K562 (cell line): Measurements from ENCODE around the gene ERF. TPM values are rescaled to one million over a fixed set of nuclear protein-coding genes. Genes with fewer than 3 reads are reported as not detected.

Experiments used
- ATAC-seq: fragments of 200-7000 bp; cut with Tn5 transposase; 3 replicates; pipeline ENCODE4 v1.9.1; 2020; ENCODE audit warnings: moderate library complexity
- BruUV-seq: library from RNA; stranded (reverse); fragments of 400-500 nt; replicated peaks from 2 replicates; lab custom pipeline; 2021; lab: Mats Ljungman, UMichigan
- CTCF ChIA-PET: fragments of 300-600 bp; formaldehyde crosslinking; extraction: SDS; loops from one replicate; lab custom pipeline; 2021; ENCODE audit warnings: low intra/inter-chr PET ratio; lab: Yijun Ruan, JAX
- POLR2A ChIA-PET: fragments of 300-600, 350-650 bp; sonication (Branson Sonifier 250); formaldehyde crosslinking; extraction: SDS; loops from one replicate; lab custom pipeline; 2021; ENCODE audit warnings: antibody characterized with exemption, inconsistent platforms; lab: Yijun Ruan, JAX
- DNase-seq, 4 experiments: peaks; one replicate each; pipeline versions ENCODE4 v3.0.0 to v3.0.0-alpha.2; 2011 to 2018; ENCODE audit warnings: low spot score in 3 of 4, mixed read lengths in 3 of 4; ENCODE audit errors: extremely low read depth in 1 of 4
- FAIRE-seq: peaks from 2 replicates; lab custom pipeline; 2011; peaks lifted over from hg19 to GRCh38; lab: Jason Lieb, UNC
- H2AFZ ChIP-seq: 2 replicates; pipeline ENCODE4 v1.6.0; 2011; ENCODE audit warnings: low read depth, low read length, control low read depth, inconsistent platforms
- H3K27ac ChIP-seq: fragments of 200-600 bp; 3 replicates; pipeline ENCODE4 v1.8.0; 2011; ENCODE audit warnings: low read depth, mild to moderate bottlenecking, control low read depth, inconsistent platforms, low read length, moderate library complexity, mixed read lengths; ENCODE audit errors: extremely low read depth
- H3K27me3 ChIP-seq, 2 experiments: fragments of 300-600 bp in 1 of 2; 2 replicates in 1 of 2; 3 replicates in 1 of 2; pipeline versions ENCODE4 v1.6.0 to v1.8.0; 2011; ENCODE audit warnings: inconsistent platforms in 2 of 2, low read length in 2 of 2, mild to moderate bottlenecking in 1 of 2, mixed read lengths in 1 of 2, moderate library complexity in 1 of 2; ENCODE audit not compliant: control insufficient read depth in 2 of 2, insufficient read depth in 2 of 2
- H3K36me3 ChIP-seq: fragments of 300-600 bp; 3 replicates; pipeline ENCODE4 v1.8.0; 2011; ENCODE audit warnings: mild to moderate bottlenecking, low read length, inconsistent platforms; ENCODE audit not compliant: control insufficient read depth, insufficient read depth
- H3K4me1 ChIP-seq, 2 experiments: fragments of 200-600 bp in 1 of 2; replicated peaks in 1 of 2; 2 replicates in 1 of 2; 3 replicates in 1 of 2; pipeline versions ENCODE4 v1.5.1 to v1.8.0; 2011; ENCODE audit warnings: inconsistent platforms in 2 of 2, low read length in 2 of 2, mild to moderate bottlenecking in 1 of 2, mixed read lengths in 1 of 2, moderate library complexity in 1 of 2; ENCODE audit not compliant: control insufficient read depth in 2 of 2, insufficient read depth in 2 of 2
- H3K4me2 ChIP-seq: 2 replicates; pipeline ENCODE4 v1.6.1; 2011; ENCODE audit warnings: low read length, control low read depth, inconsistent platforms, mixed read lengths; ENCODE audit not compliant: insufficient read depth
- H3K4me3 ChIP-seq: fragments of 200-600 bp; sonication (generic), shearing (Covaris generic); 2 replicates; pipeline ENCODE4 v1.5.1; 2016; ENCODE audit warnings: control low read depth, inconsistent platforms
- H3K79me2 ChIP-seq: fragments of 200-600 bp; 3 replicates; pipeline ENCODE4 v1.8.0; 2011; ENCODE audit warnings: low read length, inconsistent platforms; ENCODE audit not compliant: control insufficient read depth, insufficient read depth
- H3K9ac ChIP-seq, 2 experiments: 2 replicates each; pipeline versions ENCODE4 v1.6.0 to v1.6.1; 2011; ENCODE audit warnings: low read depth in 2 of 2, low read length in 2 of 2, control low read depth in 1 of 2, inconsistent platforms in 1 of 2, mild to moderate bottlenecking in 1 of 2, mixed read lengths in 1 of 2; ENCODE audit not compliant: insufficient read depth in 1 of 2
- H3K9me1 ChIP-seq: one replicate; pipeline ENCODE4 v1.6.0; 2011; ENCODE audit warnings: inconsistent platforms, mild to moderate bottlenecking, low read length, moderate library complexity; ENCODE audit not compliant: control insufficient read depth, insufficient read depth
- H3K9me3 ChIP-seq: replicated peaks from 2 replicates; pipeline ENCODE4 v1.5.1; 2011; ENCODE audit warnings: low read depth, low read length, inconsistent platforms; ENCODE audit not compliant: control insufficient read depth, insufficient read depth
- H4K20me1 ChIP-seq: replicated peaks from 2 replicates; pipeline ENCODE4 v1.6.1; 2011; ENCODE audit warnings: low read length, inconsistent platforms, mixed read lengths; ENCODE audit not compliant: control insufficient read depth, insufficient read depth
- BHLHE40 ChIP-seq: IDR thresholded peaks from 2 replicates; pipeline ENCODE4 v1.6.1; 2011; ENCODE audit warnings: low read length, improper control_type of control experiment
- E2F1 ChIP-seq: sonication (generic); formaldehyde crosslinking; IDR thresholded peaks from 2 replicates; pipeline ENCODE4 v1.8.1; 2023; ENCODE audit warnings: mild to moderate bottlenecking, missing genetic modification reagents, moderate library complexity
- GABPB2 ChIP-seq: fragments of 250-450 bp; sonication (Bioruptor Pico); conservative IDR thresholded peaks from 2 replicates; pipeline ENCODE4 v1.5.1; 2021; ENCODE audit warnings: mild to moderate bottlenecking
- TFAP4 ChIP-seq: sonication (generic); formaldehyde crosslinking; IDR thresholded peaks from 2 replicates; pipeline ENCODE4 v1.8.0; 2022; ENCODE audit warnings: missing genetic modification reagents, mild to moderate bottlenecking, moderate library complexity, borderline replicate concordance
- ZNF699 ChIP-seq: fragments of 250-450 bp; sonication (Bioruptor Pico); IDR thresholded peaks from 2 replicates; pipeline ENCODE4 v1.8.0; 2021; ENCODE audit warnings: mild to moderate bottlenecking, moderate library complexity; ENCODE audit not compliant: insufficient replicate concordance
- WGBS: fragments of 100-300 bp; shearing (Covaris generic); methylation state at CpG from one replicate; pipeline ENCODE4 v1.1.6; 2016; ENCODE audit warnings: low coverage, mixed read lengths; ENCODE audit not compliant: insufficient coverage; ENCODE audit errors: missing lambda C conversion rate; 5-methylcytosine and 5-hydroxymethylcytosine counted together
- in situ Hi-C: fragments of 300-500 bp; cut with MboI; formaldehyde crosslinking; loops from 4 replicates; pipeline ENCODE4 v1.15.0; 2018; ENCODE audit warnings: inconsistent platforms, mixed read lengths
- intact Hi-C: fragments of 100-400 bp; cut with micrococcal nuclease; formaldehyde crosslinking; loops from 2 replicates; pipeline ENCODE4 v1.14.2; 2022
- polyA plus RNA-seq, 8 experiments: library from polyadenylated mRNA; depleted of rRNA in 4 of 8; stranded (reverse) in 5 of 8; unstranded in 3 of 8; fragments of >200 nt; fragmentation: Nextera tagmentation in 2 of 8; fragmentation: Illumina TruSeq in 1 of 8; extraction: Ambion mirVana in 2 of 8; extraction: Trizol in 1 of 8; gene quantifications; 2 replicates each; pipeline versions ENCODE4 v1.2.1 to v1.2.3, GENCODE V29; 2011 to 2014; ENCODE audit warnings: inconsistent platforms in 1 of 8, missing spikeins in 1 of 8
- total RNA-seq, 7 experiments: library from RNA; depleted of rRNA in 6 of 7; stranded (reverse); fragments of >200 nt in 6 of 7; fragmentation: Illumina TruSeq in 2 of 7; extraction: Trizol in 2 of 7; gene quantifications; 2 replicates each; pipeline versions ENCODE4 v1.2.1 to v1.2.3, GENCODE V29; 2011 to 2021; ENCODE audit warnings: low replicate concordance in 1 of 7
- TF ChIP-seq, protein P1 (sequence below): fragments of 450-650 bp; IDR thresholded peaks from 2 replicates; pipeline ENCODE4 v1.6.1; 2018; ENCODE audit not compliant: partially characterized antibody

ERF gene
- total and polyA plus RNA-seq, 9 of the 15 experiments (the other 6 are each of a cell fraction or from before 2014, with no cell fraction given), result 0.03 to 75.4 (median 27.0) TPM

DNA sequence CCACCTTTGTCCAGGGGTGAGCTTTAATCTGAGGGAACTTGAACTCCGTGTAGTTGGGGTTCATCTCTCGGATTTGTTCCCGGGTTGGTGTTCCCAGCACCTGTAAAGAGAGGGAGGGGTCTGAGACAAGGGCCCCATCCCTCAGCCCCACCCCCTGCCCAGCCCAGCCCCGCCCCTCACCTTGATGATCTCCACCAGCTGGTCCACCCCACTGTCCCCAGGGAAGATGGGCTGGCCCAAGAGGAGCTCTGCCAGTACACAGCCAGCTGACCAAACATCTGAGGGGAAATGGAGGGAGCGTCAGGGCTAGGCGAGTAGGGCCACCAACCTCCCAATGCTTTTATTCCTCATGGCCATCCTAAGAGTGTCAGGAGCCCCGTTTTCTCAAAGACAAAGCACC is 21.8 kb downstream of the ERF start:
- in situ Hi-C loops, result no loop called here
- FAIRE-seq, result no peak
- TF ChIP-seq ZNF699 (no peak), E2F1 (CRISPR knock-in tag) (no peak), BHLHE40 (no peak), GABPB2 (no peak), TFAP4 (CRISPR knock-in tag) (peak; percentile 30; the same call in 1 of the 2 replicates)
- TF ChIP-seq, protein P1, sequence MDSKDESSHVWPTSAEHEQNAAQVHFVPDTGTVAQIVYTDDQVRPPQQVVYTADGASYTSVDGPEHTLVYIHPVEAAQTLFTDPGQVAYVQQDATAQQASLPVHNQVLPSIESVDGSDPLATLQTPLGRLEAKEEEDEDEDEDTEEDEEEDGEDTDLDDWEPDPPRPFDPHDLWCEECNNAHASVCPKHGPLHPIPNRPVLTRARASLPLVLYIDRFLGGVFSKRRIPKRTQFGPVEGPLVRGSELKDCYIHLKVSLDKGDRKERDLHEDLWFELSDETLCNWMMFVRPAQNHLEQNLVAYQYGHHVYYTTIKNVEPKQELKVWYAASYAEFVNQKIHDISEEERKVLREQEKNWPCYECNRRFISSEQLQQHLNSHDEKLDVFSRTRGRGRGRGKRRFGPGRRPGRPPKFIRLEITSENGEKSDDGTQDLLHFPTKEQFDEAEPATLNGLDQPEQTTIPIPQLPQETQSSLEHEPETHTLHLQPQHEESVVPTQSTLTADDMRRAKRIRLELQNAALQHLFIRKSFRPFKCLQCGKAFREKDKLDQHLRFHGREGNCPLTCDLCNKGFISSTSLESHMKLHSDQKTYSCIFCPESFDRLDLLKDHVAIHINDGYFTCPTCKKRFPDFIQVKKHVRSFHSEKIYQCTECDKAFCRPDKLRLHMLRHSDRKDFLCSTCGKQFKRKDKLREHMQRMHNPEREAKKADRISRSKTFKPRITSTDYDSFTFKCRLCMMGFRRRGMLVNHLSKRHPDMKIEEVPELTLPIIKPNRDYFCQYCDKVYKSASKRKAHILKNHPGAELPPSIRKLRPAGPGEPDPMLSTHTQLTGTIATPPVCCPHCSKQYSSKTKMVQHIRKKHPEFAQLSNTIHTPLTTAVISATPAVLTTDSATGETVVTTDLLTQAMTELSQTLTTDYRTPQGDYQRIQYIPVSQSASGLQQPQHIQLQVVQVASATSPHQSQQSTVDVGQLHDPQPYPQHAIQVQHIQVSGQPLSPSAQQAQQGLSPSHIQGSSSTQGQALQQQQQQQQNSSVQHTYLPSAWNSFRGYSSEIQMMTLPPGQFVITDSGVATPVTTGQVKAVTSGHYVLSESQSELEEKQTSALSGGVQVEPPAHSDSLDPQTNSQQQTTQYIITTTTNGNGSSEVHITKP, result peak; percentile 13
- Histone ChIP-seq H3K9me1 (peaks cover 3% of the 10 kb centered on the region), H3K9me3 (no peaks in the 10 kb centered on the region), H2AFZ (no peak overlapping the region), H3K79me2 (peaks cover 26% of the 10 kb centered on the region), H4K20me1 (peaks cover 28% of the 10 kb centered on the region), H3K4me1 (peaks cover 21 to 23% of the 10 kb centered on the region in 2 experiments), H3K9ac (no peak overlapping the region), H3K4me2 (no peak overlapping the region), H3K27ac (no peak overlapping the region; the same call in 2 of the 3 replicates), H3K27me3 (no peaks in the 10 kb centered on the region), H3K36me3 (peaks cover 93% of the 10 kb centered on the region), H3K4me3 (no peak overlapping the region)
- CTCF ChIA-PET, result no interaction called here
- WGBS, result 76% methylated on average over 6 of the region's 7 CpGs
- DNase-seq, result peak in 3 of 4 experiments; percentile 35 to 60 (median 59)
- intact Hi-C loops, result no loop called here
- BruUV-seq, result no TSS peak
- POLR2A ChIA-PET, result interaction anchor here (0.8 to 2.3 kb wide), 3 partner anchors 9 to 18 kb away, joined by 3 to 23 read pairs (median 6); partner anchors contain the start of gene GSK3A
- no peak for ATAC-seq
